DOHH2 (cell line): ENCODE results near the gene CIC.

Experiments used
- CTCF ChIP-seq: fragments of 200-600 bp; sonication (generic); IDR thresholded peaks from one replicate; pipeline ENCODE4 v1.5.1; 2014; ENCODE audit warnings: antibody characterized with exemption, mild to moderate bottlenecking, low read depth, low read length; ENCODE audit not compliant: poor library complexity, severe bottlenecking
- EZH2phosphoT487 ChIP-seq: fragments of 200-600 bp; sonication (generic); IDR thresholded peaks from 2 replicates; pipeline ENCODE4 v1.6.1; 2017; ENCODE audit warnings: borderline replicate concordance, mild to moderate bottlenecking, antibody characterized with exemption, low read length, moderate library complexity, mixed read lengths

GRCh38 chr19:42273407-42274064, 4.5 kb downstream of the CIC start:
- TF ChIP-seq CTCF (no peak), EZH2phosphoT487 (no peak)
